Natural killer cell treated with Interleukin-12 subunit alpha and Interleukin-12 subunit beta and Interleukin-15 and Interleukin-18, amount 100 ng/mL, for 72 hours (primary cell): ENCODE measurements around the gene DENND1A. TPM values are rescaled to one million over a fixed set of nuclear protein-coding genes. Genes with fewer than 3 reads are reported as not detected.
"Not testable (repeated sequence)": the region's sequence is repeated elsewhere in the genome, so short reads cannot be mapped to it uniquely, and the experiment has no call there.

ENCODE experiments used
- ATAC-seq, 2 donors: fragments of 150-1000 bp; cut with Tn5 transposase in 1 of 2; sonication (Bioruptor Pico), chemical (Tn5 transposase) in 1 of 2; 2 replicates each; pipeline ENCODE4 v1.10.0; 2021
- DNase-seq: peaks from one replicate; pipeline ENCODE4 v3.0.0; 2022; ENCODE audit warnings: low spot score
- H3K27ac Mint-ChIP-seq, 2 donors: 1 replicate in 1 of 2; 2 replicates in 1 of 2; pipeline ENCODE4 v1.8.0; 2022; ENCODE audit warnings: mixed read lengths in 2 of 2, mild to moderate bottlenecking in 1 of 2, moderate library complexity in 1 of 2
- H3K27me3 Mint-ChIP-seq, 2 donors: 1 replicate in 1 of 2; 2 replicates in 1 of 2; pipeline ENCODE4 v1.8.0; 2022; ENCODE audit warnings: mixed read lengths in 2 of 2
- H3K36me3 Mint-ChIP-seq: one replicate; pipeline ENCODE4 v1.8.0; 2022; ENCODE audit warnings: mixed read lengths
- H3K4me1 Mint-ChIP-seq, 2 donors: 1 replicate in 1 of 2; 2 replicates in 1 of 2; pipeline ENCODE4 v1.8.0; 2022; ENCODE audit warnings: low read depth in 2 of 2, mixed read lengths in 2 of 2, mild to moderate bottlenecking in 1 of 2
- H3K4me3 Mint-ChIP-seq: one replicate; pipeline ENCODE4 v1.8.0; 2022; ENCODE audit warnings: mixed read lengths
- H3K9me3 Mint-ChIP-seq: 2 replicates; pipeline ENCODE4 v1.8.0; 2022; ENCODE audit warnings: mixed read lengths
- total RNA-seq, 2 donors: library from RNA; stranded (reverse); gene quantifications; one replicate each; pipeline ENCODE4 v1.2.3, GENCODE V29; 2022

The DENND1A gene
- total RNA-seq, 2 donors from 2014 or later, result 24.6 to 28.8 TPM

DNA sequence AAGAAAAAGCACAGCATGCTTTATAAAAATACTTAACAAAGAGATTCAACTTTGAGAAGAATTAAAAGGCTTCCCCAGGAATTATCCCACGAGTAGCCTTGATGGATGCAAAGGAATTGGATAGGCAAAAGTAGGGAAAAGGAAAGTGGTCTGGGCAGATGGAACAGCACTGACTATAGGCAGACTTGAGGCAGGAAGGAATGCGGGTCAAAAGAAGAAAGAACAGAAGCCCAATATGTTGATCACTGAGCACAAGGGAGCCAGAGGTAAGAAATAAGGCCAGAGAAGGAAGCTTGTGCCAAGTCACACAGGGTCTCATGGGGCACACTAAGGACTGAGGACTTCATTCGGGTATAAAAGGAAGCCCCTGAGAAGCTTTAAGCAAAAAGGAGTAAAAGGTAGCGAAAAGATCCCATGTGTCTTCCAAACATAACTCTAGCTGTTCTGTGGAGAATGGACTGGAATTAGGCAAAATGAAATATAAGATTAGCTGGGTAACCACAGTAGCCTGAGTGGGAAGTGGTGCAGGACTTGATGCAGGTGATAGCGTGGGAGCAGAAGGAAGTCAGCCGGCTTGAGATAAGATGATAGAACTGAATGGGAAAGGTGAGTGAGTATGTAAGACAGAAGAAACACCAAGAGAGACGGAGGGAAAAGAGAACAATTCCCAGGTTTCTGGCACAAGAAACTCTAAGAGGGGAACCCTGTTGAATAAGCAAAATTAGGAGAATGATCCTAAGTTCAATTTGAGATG is 106.6 kb downstream of the DENND1A start:
- Mint-ChIP-seq H3K9me3 (peaks cover 9% of the 10 kb centered on the region), H3K27me3 (no peaks in the 10 kb centered on the region)

DNA sequence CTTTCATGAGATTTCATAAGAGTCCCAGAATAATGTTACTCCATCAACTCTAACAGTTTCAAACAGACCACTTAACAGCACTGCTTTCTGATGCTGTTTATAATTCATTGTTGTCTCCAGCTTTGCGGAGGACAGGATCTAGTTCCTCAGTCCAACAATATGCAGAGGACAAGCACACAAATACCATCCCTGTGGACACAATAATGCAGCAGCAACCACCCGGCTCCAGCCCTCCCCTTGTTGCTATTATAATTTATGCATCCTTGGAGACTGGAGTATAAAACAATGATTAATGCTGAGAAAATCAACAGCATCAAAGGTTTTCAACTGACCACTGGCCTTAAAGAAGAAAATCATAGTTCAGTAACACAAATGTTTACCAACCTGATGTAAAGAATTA is 108.3 kb downstream of the DENND1A start:
- no peaks in the 10 kb centered on the region for H3K27me3 Mint-ChIP-seq
- H3K4me1 Mint-ChIP-seq, result peaks cover 7 to 9% of the 10 kb centered on the region in 2 donors
- H3K4me3 Mint-ChIP-seq, result no peak overlapping the region
- H3K9me3 Mint-ChIP-seq, result peaks cover 3% of the 10 kb centered on the region
- H3K27ac Mint-ChIP-seq, result no peak overlapping the region
- DNase-seq (no peak), ATAC-seq (no peak)
- peaks cover 4% of the 10 kb centered on the region for H3K36me3 Mint-ChIP-seq

More for the DNA sequence above, 106.6 kb downstream of the DENND1A start:
- Mint-ChIP-seq H3K36me3 (peaks cover 17% of the 10 kb centered on the region), H3K4me1 (peaks cover 7 to 9% of the 10 kb centered on the region in 2 donors), H3K4me3 (no peak overlapping the region), H3K27ac (no peak overlapping the region)
- DNase-seq, result no peak
- ATAC-seq, result no peak

DNA sequence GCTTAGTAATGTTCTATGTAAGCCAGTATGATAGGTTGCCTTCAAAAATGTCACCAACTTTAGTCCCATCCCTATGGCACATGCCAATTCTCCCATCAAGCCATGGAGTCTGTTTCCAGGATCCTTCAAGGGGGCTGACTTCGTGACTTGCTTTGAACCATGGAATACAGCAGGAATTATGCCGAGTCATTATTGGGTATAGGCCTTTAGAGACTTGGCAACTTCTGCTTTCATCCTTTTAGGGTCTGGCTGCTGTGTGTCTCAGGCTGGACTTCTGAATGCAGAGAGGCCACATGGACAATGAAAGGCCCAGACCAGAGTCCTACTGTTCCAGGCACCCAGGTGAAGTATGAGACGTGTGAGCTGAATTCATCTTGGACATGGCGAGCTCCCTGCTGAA is 109.8 kb downstream of the DENND1A start:
- H3K27ac Mint-ChIP-seq, result no peak overlapping the region

GRCh38 chr9:123816817-123817472 is 113.0 kb downstream of the DENND1A start:
- no peak for DNase-seq
- Mint-ChIP-seq H3K27me3 (no peaks in the 10 kb centered on the region), H3K27ac (no peak overlapping the region), H3K36me3 (no peaks in the 10 kb centered on the region), H3K4me1 (no peaks in the 10 kb centered on the region), H3K4me3 (no peak overlapping the region), H3K9me3 (no peaks in the 10 kb centered on the region)
- ATAC-seq, result no peak

More for the DNA sequence above, 109.8 kb downstream of the DENND1A start:
- Mint-ChIP-seq H3K4me1 (peaks cover 7 to 9% of the 10 kb centered on the region in 2 donors), H3K4me3 (no peak overlapping the region), H3K9me3 (no peaks in the 10 kb centered on the region), H3K27me3 (no peaks in the 10 kb centered on the region), H3K36me3 (no peaks in the 10 kb centered on the region)
- no peak for ATAC-seq
- DNase-seq, result no peak

GRCh38 chr9:123815856-123816255 is 114.1 kb downstream of the DENND1A start:
- not testable (repeated sequence) for H3K36me3 Mint-ChIP-seq, H3K27me3 Mint-ChIP-seq, H3K27ac Mint-ChIP-seq, H3K4me3 Mint-ChIP-seq, DNase-seq, ATAC-seq, H3K9me3 Mint-ChIP-seq, H3K4me1 Mint-ChIP-seq

- H3K9me3 Mint-ChIP-seq, result no peaks in the 10 kb centered on the region
- H3K4me1 Mint-ChIP-seq, result no peaks in the 10 kb centered on the region
- H3K4me3 Mint-ChIP-seq, result no peak overlapping the region
- H3K36me3 Mint-ChIP-seq, result no peaks in the 10 kb centered on the region
- no peak overlapping the region for H3K27ac Mint-ChIP-seq
- DNase-seq, result no peak
- ATAC-seq, result no peak
- no peaks in the 10 kb centered on the region for H3K27me3 Mint-ChIP-seq
Observed at GRCh38 chr9:123814496-123814895, 115.4 kb downstream of the DENND1A start.

- no peaks in the 10 kb centered on the region for H3K9me3 Mint-ChIP-seq
- no peaks in the 10 kb centered on the region for H3K4me1 Mint-ChIP-seq
- ATAC-seq, result no peak
- no peaks in the 10 kb centered on the region for H3K36me3 Mint-ChIP-seq
- no peak for DNase-seq
- no peak overlapping the region for H3K27ac Mint-ChIP-seq
- H3K4me3 Mint-ChIP-seq, result no peak overlapping the region
- H3K27me3 Mint-ChIP-seq, result no peaks in the 10 kb centered on the region
Observed at GRCh38 chr9:123812984-123813383, 116.9 kb downstream of the DENND1A start.

- Mint-ChIP-seq H3K27ac (no peak overlapping the region), H3K36me3 (no peaks in the 10 kb centered on the region), H3K4me1 (peaks cover 0 to 4% of the 10 kb centered on the region in 2 donors), H3K9me3 (no peaks in the 10 kb centered on the region), H3K27me3 (no peaks in the 10 kb centered on the region), H3K4me3 (no peak overlapping the region)
- DNase-seq (no peak), ATAC-seq (no peak)
Observed at GRCh38 chr9:123807251-123807650, 122.7 kb downstream of the DENND1A start.

GRCh38 chr9:123806829-123807228 is 123.1 kb downstream of the DENND1A start:
- no peaks in the 10 kb centered on the region for H3K9me3 Mint-ChIP-seq
- DNase-seq, result no peak

DNA sequence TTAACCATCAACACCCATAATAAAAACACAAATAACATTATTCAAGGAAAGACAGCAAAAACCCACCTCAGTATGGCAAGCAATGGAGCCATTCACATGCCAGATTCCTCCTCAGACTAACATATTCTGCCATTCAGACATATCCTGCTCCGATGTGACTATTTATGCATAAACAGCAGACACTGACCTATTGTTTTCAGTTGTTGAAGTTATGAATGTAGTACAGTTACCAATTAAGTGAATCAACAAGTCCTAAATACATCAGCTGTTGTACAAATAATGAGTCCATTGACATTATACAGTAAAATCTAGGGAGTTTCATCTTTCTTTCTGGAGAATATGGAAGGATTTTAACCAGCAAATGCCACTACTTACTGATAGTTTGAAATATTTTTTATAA is 131.7 kb downstream of the DENND1A start:
- H3K36me3 Mint-ChIP-seq, result no peaks in the 10 kb centered on the region
- no peak overlapping the region for H3K4me3 Mint-ChIP-seq
- no peaks in the 10 kb centered on the region for H3K27me3 Mint-ChIP-seq
- H3K9me3 Mint-ChIP-seq, result no peaks in the 10 kb centered on the region
- DNase-seq, result no peak
- H3K4me1 Mint-ChIP-seq, result peaks cover 15 to 18% of the 10 kb centered on the region in 2 donors
- no peak overlapping the region for H3K27ac Mint-ChIP-seq
- ATAC-seq, result no peak

More at GRCh38 chr9:123806829-123807228, 123.1 kb downstream of the DENND1A start:
- ATAC-seq, result no peak
- no peak overlapping the region for H3K4me3 Mint-ChIP-seq
- no peaks in the 10 kb centered on the region for H3K36me3 Mint-ChIP-seq
- peaks cover 0 to 4% of the 10 kb centered on the region in 2 donors for H3K4me1 Mint-ChIP-seq
- no peak overlapping the region for H3K27ac Mint-ChIP-seq
- no peaks in the 10 kb centered on the region for H3K27me3 Mint-ChIP-seq

DNA sequence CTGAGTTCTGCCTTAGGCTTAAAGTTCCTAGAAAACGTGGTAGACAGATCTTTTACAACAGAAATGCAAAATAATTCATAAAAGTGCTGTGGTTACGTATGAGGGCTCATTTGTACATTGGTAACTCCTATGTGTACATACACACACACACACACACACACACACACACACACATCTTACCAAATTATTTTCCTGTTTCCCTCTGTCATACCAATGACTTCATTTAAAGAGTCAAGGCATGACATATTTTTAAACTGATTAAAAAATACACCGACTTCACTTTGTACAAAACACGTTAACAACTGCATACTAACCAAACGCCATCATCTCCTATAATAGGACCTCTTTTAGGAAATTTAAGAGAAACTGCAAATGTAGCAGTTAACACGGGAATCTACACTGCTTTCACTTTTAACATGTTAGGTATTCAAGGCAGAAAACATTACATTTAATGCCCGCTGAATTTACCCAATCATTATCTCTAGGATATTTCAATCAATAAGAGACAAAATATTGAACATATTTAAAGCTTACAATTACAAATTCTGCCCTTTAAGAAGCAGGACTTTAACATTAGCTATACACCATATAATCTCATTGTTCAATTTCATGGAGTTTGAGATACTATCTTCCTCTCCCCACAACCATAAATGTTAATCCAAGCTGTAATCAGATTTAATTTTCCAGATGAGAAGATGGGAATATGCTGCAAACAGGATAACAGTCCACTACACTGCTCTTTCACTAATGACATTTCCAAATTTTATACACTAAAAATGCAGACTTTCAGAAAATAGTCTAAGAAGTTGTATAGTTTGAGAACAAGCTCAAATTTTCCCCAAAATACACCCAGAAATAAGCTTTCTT is 133.1 kb downstream of the DENND1A start:
- DNase-seq (no peak), ATAC-seq (no peak)
- Mint-ChIP-seq H3K27me3 (no peaks in the 10 kb centered on the region), H3K36me3 (peaks cover 5% of the 10 kb centered on the region), H3K4me3 (peak overlapping the region; percentile 34), H3K9me3 (no peaks in the 10 kb centered on the region), H3K4me1 (peaks cover 15 to 18% of the 10 kb centered on the region in 2 donors), H3K27ac (no peak overlapping the region)

- ATAC-seq (no peak), DNase-seq (no peak)
- Mint-ChIP-seq H3K4me1 (peaks cover 15 to 18% of the 10 kb centered on the region in 2 donors), H3K27me3 (no peaks in the 10 kb centered on the region), H3K4me3 (no peak overlapping the region), H3K9me3 (no peaks in the 10 kb centered on the region), H3K27ac (no peak overlapping the region), H3K36me3 (peaks cover 6% of the 10 kb centered on the region)
Observed at GRCh38 chr9:123796094-123796493, 133.8 kb downstream of the DENND1A start.

GRCh38 chr9:123795336-123795735 is 134.6 kb downstream of the DENND1A start:
- DNase-seq, result no peak
- Mint-ChIP-seq H3K9me3 (no peaks in the 10 kb centered on the region), H3K4me3 (no peak overlapping the region), H3K27ac (no peak overlapping the region), H3K4me1 (peaks cover 15 to 18% of the 10 kb centered on the region in 2 donors), H3K36me3 (peaks cover 6% of the 10 kb centered on the region), H3K27me3 (no peaks in the 10 kb centered on the region)
- ATAC-seq, result no peak

DNA sequence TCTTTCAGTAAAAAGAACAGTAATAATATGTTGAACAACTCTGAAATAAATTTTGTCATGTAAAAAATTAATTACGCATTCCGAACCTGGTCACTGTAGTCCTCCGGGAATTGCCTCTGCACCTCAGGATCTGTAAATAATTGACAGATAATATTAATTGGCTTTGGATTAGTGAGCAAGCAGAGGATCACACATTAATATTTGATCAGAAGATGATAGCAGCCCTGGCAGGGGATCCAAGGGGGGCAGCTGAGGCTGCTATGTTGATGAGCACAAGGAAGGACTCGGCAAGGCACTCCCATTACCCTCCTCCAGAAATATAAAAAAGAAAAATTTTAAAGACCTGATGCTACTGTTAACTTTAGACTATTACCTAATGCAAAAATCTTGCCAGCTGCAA is 137.4 kb downstream of the DENND1A start:
- peaks cover 18% of the 10 kb centered on the region in 2 donors for H3K4me1 Mint-ChIP-seq
- DNase-seq (no peak), ATAC-seq (no peak)
- H3K4me3 Mint-ChIP-seq, result no peak overlapping the region
- H3K9me3 Mint-ChIP-seq, result no peaks in the 10 kb centered on the region
- H3K27me3 Mint-ChIP-seq, result peaks cover 0 to 3% of the 10 kb centered on the region in 2 donors
- H3K36me3 Mint-ChIP-seq, result peaks cover 6% of the 10 kb centered on the region
- H3K27ac Mint-ChIP-seq, result no peak overlapping the region
